LNCaP clone FGC (cell line): ENCODE data around the gene ZNF613.

Experiments used
- DNase-seq: peaks from one replicate; pipeline ENCODE4 v3.0.0-alpha.2; 2011; ENCODE audit warnings: low read depth
- H3K4me3 ChIP-seq: 2 replicates; pipeline ENCODE4 v1.5.1; 2011; ENCODE audit warnings: mild to moderate bottlenecking, low read depth, low read length, control low read depth
- CTCF ChIP-seq: IDR thresholded peaks from 2 replicates; pipeline ENCODE4 v1.5.1; 2012; ENCODE audit warnings: mild to moderate bottlenecking; ENCODE audit not compliant: control insufficient read depth, insufficient read depth; ENCODE audit errors: extremely low read depth

Gene ZNF613

GRCh38 chr19:51986309-51987291 lies 59.3 kb downstream of the ZNF613 start, which contains the start of gene ZNF350:
Gene ZNF350 (minus strand): TSS chr19:51986840. CDS start chr19:51974360, 12,480 bp downstream.
- TF ChIP-seq CTCF, result no peak
- peak within 1 kb of the TSS; percentile 100 for H3K4me3 ChIP-seq
- DNase-seq, result peak; percentile 96

DNA sequence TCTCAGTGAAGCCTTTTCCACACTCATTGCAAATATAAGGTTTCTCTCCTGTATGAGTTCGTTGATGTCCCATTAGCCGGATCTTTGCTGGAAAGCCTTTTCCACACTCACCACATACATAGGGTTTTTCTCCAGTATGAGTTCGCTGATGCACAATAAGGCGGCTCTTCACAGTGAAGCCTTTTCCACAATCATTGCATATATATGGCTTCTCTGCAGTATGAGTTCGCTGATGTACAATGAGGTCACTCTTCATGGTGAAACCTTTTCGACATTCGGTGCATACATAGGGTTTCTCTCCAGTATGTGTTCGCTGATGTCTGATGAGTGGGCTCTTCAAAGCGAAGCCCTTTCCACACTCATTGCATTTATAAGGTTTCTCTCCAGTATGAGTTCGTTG lies 66.2 kb downstream of the ZNF613 start:
- no peak overlapping the region for H3K4me3 ChIP-seq
- TF ChIP-seq CTCF, result no peak
- DNase-seq, result no peak

DNA sequence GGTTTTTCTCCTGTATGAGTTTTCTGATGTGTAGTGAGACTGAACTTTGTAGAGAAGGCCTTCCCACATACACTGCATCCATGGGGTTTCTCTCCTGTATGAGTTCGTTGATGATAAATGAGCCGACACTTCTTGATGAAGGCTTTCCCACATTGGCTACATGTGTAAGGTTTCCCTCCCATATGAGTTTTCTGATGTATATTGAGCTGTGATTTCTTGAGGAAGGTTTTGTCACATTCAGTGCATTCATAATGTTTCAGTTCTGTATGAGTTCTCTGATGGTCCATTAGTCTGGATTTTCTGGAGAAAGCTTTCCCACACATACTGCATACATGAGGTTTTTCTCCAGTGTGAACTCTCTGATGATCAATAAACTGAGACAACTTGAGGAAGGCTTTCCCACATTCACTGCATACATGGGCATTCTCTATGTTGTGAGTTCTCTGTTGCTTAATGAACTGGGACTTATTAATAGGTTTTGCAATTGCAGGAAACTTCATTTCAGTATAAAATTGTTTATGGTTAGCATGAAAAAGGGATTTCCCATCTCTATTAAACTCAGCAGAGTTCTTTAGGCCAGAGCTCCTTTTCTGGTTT lies 66.9 kb downstream of the ZNF613 start:
- no peak for DNase-seq
- H3K4me3 ChIP-seq, result no peak overlapping the region
- no peak for TF ChIP-seq CTCF
